Uterus (tissue), 4 donors: ENCODE data around the gene HEPN1. TPM values are rescaled to one million over a fixed set of nuclear protein-coding genes. Genes with fewer than 3 reads are reported as not detected.

Experiments
- DNase-seq, 2 donors: peaks; one replicate each; pipeline ENCODE4 v3.0.0-alpha.2; 2019 to 2020
- H3K27ac ChIP-seq, 2 donors: fragments of 200-600 bp; sonication (generic); 1 replicate in 1 of 2; 2 replicates in 1 of 2; pipeline ENCODE4 v1.5.1; 2016 to 2018
- H3K27me3 ChIP-seq, 2 donors: fragments of 200-600 bp; sonication (generic); one replicate each; pipeline ENCODE4 v1.5.1; 2018 to 2019; ENCODE audit warnings: control low read depth in 1 of 2
- H3K36me3 ChIP-seq, 2 donors: fragments of 200-600 bp; sonication (generic); one replicate each; pipeline ENCODE4 v1.5.1; 2019; ENCODE audit warnings: control low read depth in 1 of 2
- H3K4me1 ChIP-seq, 2 donors: fragments of 200-600 bp; sonication (generic); one replicate each; pipeline ENCODE4 v1.5.1; 2018 to 2019; ENCODE audit warnings: control low read depth in 1 of 2
- H3K4me3 ChIP-seq, 2 donors: fragments of 200-600 bp; sonication (generic); 1 replicate in 1 of 2; 2 replicates in 1 of 2; pipeline ENCODE4 v1.5.1; 2018 to 2019; ENCODE audit warnings: mild to moderate bottlenecking in 1 of 2
- H3K9me3 ChIP-seq, 2 donors: fragments of 200-600 bp; sonication (generic); one replicate each; pipeline ENCODE4 v1.5.1; 2019; ENCODE audit warnings: control low read depth in 1 of 2
- POLR2A ChIP-seq, 2 donors: fragments of 450-650 bp; IDR thresholded peaks; one replicate each; pipeline ENCODE4 v1.6.1; 2016; ENCODE audit warnings: antibody characterized with exemption in 2 of 2, mild to moderate bottlenecking in 1 of 2, moderate library complexity in 1 of 2
- intact Hi-C: fragments of 100-400 bp; cut with DNase I; formaldehyde crosslinking; loops from one replicate; pipeline ENCODE4 v1.15.1; 2023; ENCODE audit warnings: low total_unique reads
- total RNA-seq, 4 donors: library from RNA; depleted of rRNA in 3 of 4; stranded (reverse); fragments of >200 nt in 3 of 4; gene quantifications; one replicate each; pipeline versions ENCODE4 v1.1.0 to v1.2.4, GENCODE V29; 2014 to 2023
- TF ChIP-seq, protein P1 (sequence below), 4 experiments: fragments of 200-600 bp in 2 of 4; fragments of 450-650 bp in 2 of 4; sonication (generic) in 2 of 4; IDR thresholded peaks; one replicate each; pipeline ENCODE4 v1.5.1; 2016 to 2019; ENCODE audit warnings: antibody characterized with exemption in 4 of 4, mild to moderate bottlenecking in 2 of 4, moderate library complexity in 1 of 4
- donor health status: DM: yes; HTN: yes; CAD: no.

The HEPN1 gene
- total RNA-seq, 4 donors from 2014 or later = not detected

DNA sequence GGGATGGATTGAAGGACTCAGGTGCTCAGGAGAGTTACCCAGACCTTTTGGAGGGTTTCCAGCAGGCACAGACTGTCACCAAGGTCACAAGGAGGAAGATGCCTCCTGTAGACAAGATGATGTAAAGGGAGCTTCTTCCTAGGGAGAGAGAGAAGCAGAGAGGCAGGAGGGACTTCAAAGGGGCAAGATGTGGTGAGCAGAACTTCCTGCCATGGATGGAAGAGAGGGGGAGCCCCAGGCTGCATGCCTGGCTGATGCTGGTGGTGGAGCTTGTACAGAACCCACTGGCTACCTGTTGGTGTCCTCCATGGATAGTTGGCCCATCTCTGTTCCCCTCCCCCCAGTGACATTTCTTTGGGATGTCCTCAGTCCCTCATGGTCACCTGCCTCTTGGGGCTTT, 4.2 kb downstream of the HEPN1 start:
- no peak overlapping the region for H3K27ac ChIP-seq
- intact Hi-C loops = no loop called here
- no peaks in the 10 kb centered on the region for H3K9me3 ChIP-seq
- no peak overlapping the region for H3K4me3 ChIP-seq
- TF ChIP-seq, protein P1, sequence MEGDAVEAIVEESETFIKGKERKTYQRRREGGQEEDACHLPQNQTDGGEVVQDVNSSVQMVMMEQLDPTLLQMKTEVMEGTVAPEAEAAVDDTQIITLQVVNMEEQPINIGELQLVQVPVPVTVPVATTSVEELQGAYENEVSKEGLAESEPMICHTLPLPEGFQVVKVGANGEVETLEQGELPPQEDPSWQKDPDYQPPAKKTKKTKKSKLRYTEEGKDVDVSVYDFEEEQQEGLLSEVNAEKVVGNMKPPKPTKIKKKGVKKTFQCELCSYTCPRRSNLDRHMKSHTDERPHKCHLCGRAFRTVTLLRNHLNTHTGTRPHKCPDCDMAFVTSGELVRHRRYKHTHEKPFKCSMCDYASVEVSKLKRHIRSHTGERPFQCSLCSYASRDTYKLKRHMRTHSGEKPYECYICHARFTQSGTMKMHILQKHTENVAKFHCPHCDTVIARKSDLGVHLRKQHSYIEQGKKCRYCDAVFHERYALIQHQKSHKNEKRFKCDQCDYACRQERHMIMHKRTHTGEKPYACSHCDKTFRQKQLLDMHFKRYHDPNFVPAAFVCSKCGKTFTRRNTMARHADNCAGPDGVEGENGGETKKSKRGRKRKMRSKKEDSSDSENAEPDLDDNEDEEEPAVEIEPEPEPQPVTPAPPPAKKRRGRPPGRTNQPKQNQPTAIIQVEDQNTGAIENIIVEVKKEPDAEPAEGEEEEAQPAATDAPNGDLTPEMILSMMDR (IDR thresholded peaks at IDR 0.05) = no peak
- no peak for TF ChIP-seq POLR2A (IDR thresholded peaks at IDR 0.05)
- H3K4me1 ChIP-seq = peaks cover 0 to 7% of the 10 kb centered on the region in 2 donors
- no peak for DNase-seq
- H3K27me3 ChIP-seq = no peaks in the 10 kb centered on the region
- H3K36me3 ChIP-seq = no peaks in the 10 kb centered on the region

DNA sequence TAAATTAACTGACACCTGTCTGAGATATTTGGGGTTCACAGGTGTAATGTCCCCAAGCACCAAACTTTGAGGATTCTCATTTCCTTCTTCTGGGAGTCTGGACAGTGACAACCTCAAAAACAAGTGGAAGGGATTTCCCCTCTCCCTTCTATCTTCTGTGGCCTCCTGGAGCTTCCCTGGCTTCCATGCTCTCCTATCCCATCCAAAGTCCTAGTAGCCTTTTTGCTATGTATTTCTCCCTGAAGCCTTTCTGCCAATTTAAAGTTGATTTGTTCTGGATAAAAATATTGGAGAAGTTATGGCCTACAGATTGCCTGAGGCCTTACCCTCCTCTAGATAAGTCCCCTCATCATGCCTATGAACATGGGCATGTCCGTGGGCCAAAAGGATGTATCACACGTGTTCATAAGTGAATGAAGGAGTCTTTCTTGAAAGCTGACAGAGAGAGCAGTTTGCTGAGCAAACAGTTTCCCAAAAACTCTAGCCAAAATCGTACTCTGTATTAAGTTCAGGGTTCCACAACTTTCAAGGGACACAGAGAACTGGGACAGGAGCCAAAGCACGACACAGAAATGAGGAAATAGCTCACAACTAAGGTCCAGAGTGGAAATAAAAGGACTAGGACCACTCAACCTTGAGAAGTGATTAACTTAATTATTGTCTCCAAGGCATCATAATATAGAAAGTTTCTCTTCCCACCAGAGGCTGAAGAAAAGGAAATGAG, 10.1 kb downstream of the HEPN1 start:
- intact Hi-C loops = no loop called here
- TF ChIP-seq, protein P1 (IDR thresholded peaks at IDR 0.05) = no peak
- no peak for TF ChIP-seq POLR2A (IDR thresholded peaks at IDR 0.05)
- no peaks in the 10 kb centered on the region for H3K9me3 ChIP-seq
- H3K36me3 ChIP-seq = no peaks in the 10 kb centered on the region
- no peaks in the 10 kb centered on the region for H3K4me1 ChIP-seq
- no peak overlapping the region for H3K4me3 ChIP-seq
- H3K27ac ChIP-seq = no peak overlapping the region
- DNase-seq = no peak
- no peaks in the 10 kb centered on the region for H3K27me3 ChIP-seq

DNA sequence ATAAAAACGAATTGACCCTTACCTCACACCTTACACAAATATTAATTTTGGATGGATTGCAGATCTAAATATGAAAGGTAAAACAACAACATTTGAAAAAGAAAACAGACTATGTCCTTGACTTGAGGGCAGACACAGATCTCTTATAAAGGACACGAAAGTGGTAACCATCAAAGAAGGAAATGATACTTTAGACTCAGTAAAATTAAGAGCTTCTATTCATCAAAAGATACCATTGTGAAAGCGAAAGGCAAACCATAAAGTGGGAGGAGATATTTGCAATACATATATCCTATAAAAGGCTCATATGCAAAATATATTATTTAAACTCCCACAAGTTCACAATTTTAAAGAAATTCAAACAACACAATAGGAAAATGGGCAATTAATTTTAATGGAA, 11.7 kb downstream of the HEPN1 start:
- H3K4me3 ChIP-seq = no peak overlapping the region
- no peaks in the 10 kb centered on the region for H3K27me3 ChIP-seq
- no peaks in the 10 kb centered on the region for H3K4me1 ChIP-seq
- no peaks in the 10 kb centered on the region for H3K9me3 ChIP-seq
- intact Hi-C loops = no loop called here
- no peak for TF ChIP-seq POLR2A (IDR thresholded peaks at IDR 0.05)
- TF ChIP-seq, protein P1 (IDR thresholded peaks at IDR 0.05) = no peak
- no peak for DNase-seq
- no peak overlapping the region for H3K27ac ChIP-seq
- H3K36me3 ChIP-seq = no peaks in the 10 kb centered on the region

DNA sequence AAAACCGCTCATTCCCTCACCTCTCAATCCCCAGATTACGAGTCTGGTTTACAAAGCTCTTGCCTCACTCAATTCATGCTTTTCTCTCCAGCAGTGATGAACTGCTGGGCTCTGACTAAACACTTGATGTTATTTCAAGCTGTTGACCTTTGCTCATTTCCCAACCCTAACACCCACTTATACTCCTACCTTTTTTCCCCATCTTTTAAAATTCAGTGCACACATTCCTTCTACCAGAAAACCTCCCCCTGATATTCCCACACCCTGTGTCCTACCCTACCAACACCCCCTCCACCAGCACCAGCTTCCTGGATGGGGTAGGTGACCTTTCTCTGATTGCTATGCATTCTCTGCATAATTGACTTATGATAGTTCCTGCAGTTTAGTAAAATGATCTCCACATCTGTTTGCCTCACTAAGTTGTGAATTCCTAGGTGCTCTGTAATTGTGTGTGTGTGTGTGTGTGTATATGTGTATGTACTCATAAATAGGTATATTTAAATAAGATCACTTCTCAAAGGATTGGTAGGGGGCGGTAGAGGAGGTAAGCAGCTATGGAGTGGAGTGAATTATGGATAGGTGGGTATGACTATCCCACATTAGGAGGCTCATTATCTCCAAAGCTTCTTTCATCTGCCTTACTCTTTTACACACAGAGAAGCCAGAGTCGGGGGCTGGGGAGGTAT, 16.0 kb downstream of the HEPN1 start:
- no peak for DNase-seq
- no peak overlapping the region for H3K4me3 ChIP-seq
- intact Hi-C loops = no loop called here
- H3K27me3 ChIP-seq = no peaks in the 10 kb centered on the region
- H3K27ac ChIP-seq = no peak overlapping the region
- TF ChIP-seq POLR2A (IDR thresholded peaks at IDR 0.05) = no peak
- TF ChIP-seq, protein P1 (IDR thresholded peaks at IDR 0.05) = no peak
- no peaks in the 10 kb centered on the region for H3K4me1 ChIP-seq
- H3K9me3 ChIP-seq = no peaks in the 10 kb centered on the region
- no peaks in the 10 kb centered on the region for H3K36me3 ChIP-seq
